ENCODE data around the gene ISM2. TPM values are rescaled to one million over a fixed set of nuclear protein-coding genes. Genes with fewer than 3 reads are reported as not detected.

ISM2 gene
- total RNA-seq, 1 donor: under 0.01 TPM

GRCh38 chr14:77524536-77524935 is 25.9 kb upstream of the ISM2 start:
- no peak for TF ChIP-seq CTCF (IDR thresholded peaks at IDR 0.05; ENCODE audit: insufficient read depth, low read depth, low read length)
- no peak for DNase-seq (ENCODE audit: low read depth)
- no peak overlapping the region for H3K4me3 ChIP-seq (ENCODE audit: low read depth, low read length)

GRCh38 chr14:77523109-77523508 is 24.5 kb upstream of the ISM2 start:
- no peak for DNase-seq (ENCODE audit: low read depth)
- no peak for TF ChIP-seq CTCF (IDR thresholded peaks at IDR 0.05; ENCODE audit: insufficient read depth, low read depth, low read length)
- no peak overlapping the region for H3K4me3 ChIP-seq (ENCODE audit: low read depth, low read length)

DNA sequence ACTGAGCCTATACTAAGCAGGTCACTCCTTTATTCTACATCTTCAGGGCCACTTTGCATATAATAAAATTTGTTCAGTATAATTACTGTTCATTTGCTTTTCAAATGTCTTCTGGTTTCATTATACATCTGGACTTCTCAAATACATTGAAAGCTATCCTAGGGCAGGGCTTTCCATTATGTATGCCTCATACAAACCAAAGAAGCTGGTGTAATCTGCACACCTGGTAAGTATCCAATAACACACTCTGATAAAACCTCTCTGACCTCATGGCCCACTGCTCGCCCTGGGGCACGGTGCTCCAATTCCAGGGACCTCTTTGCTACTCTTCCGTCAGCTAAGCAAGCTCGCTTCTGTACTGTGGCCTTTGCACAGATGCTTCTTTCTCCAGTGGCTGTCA is 21.9 kb upstream of the ISM2 start:
- no peak for TF ChIP-seq CTCF (IDR thresholded peaks at IDR 0.05; ENCODE audit: insufficient read depth, low read depth, low read length)
- DNase-seq (ENCODE audit: low read depth): no peak
- no peak overlapping the region for H3K4me3 ChIP-seq (ENCODE audit: low read depth, low read length)

GRCh38 chr14:77516126-77516525 is 17.5 kb upstream of the ISM2 start:
- TF ChIP-seq CTCF (IDR thresholded peaks at IDR 0.05; ENCODE audit: insufficient read depth, low read depth, low read length): no peak
- no peak overlapping the region for H3K4me3 ChIP-seq (ENCODE audit: low read depth, low read length)
- no peak for DNase-seq (ENCODE audit: low read depth)

GRCh38 chr14:77511486-77512162 is 13.0 kb upstream of the ISM2 start:
- no peak for TF ChIP-seq CTCF (IDR thresholded peaks at IDR 0.05; ENCODE audit: insufficient read depth, low read depth, low read length)
- H3K4me3 ChIP-seq (ENCODE audit: low read depth, low read length): no peak overlapping the region
- DNase-seq (ENCODE audit: low read depth): no peak

DNA sequence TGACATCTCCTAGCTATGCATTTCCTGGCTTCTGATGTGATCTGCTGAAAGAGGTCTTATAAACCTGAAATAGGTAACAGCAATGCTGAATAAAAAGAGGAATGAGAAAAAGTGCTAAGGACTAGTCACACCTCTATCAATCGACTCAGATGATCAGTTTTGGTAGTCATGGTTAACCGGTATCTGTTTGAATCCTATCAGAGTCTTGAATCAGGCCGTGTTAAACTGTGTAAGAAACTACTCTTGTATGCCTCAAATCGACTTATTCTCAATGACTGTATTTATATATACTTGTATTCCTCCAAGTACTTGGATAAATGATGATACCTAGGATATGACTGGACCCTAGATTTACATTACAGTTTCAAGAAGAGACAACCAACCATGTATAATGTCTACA is 10.8 kb upstream of the ISM2 start:
- no peak for DNase-seq (ENCODE audit: low read depth)
- TF ChIP-seq CTCF (IDR thresholded peaks at IDR 0.05; ENCODE audit: insufficient read depth, low read depth, low read length): no peak

DNA sequence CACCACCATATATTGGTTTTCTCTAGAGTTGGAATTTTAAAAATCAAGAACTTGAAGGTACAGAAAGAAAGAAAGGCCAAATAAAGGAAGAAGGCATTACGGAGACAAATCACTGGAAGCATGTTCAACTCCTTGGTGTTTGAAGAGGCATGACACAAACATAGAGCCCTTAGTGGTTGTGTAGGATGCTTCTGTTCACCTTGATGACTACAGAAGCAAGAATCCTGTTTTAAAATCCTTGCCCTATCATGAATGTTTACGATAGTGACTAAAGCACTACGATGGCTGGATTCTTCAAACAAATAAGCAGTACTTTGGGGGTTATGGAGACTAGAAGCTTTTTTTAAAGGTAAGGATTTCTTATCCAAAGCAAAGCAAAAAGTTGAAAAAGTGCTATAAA is 10.3 kb upstream of the ISM2 start:
- no peak for DNase-seq (ENCODE audit: low read depth)
- no peak overlapping the region for H3K4me3 ChIP-seq (ENCODE audit: low read depth, low read length)
- TF ChIP-seq CTCF (IDR thresholded peaks at IDR 0.05; ENCODE audit: insufficient read depth, low read depth, low read length): no peak

More for the DNA sequence above, 10.8 kb upstream of the ISM2 start:
- H3K4me3 ChIP-seq (ENCODE audit: low read depth, low read length): no peak overlapping the region
